SK-N-DZ (cell line): ENCODE measurements around the gene DOCK6.
"Not testable (repeated sequence)": the region's sequence is repeated elsewhere in the genome, so short reads cannot be mapped to it uniquely, and the experiment has no call there.

Source experiments
- DNase-seq: peaks from one replicate; pipeline ENCODE4 v3.0.0-alpha.2; 2015; ENCODE audit warnings: low spot score

Gene DOCK6

GRCh38 chr19:11172576-11172975 lies 89.7 kb downstream of the DOCK6 start:
- no peak for DNase-seq

- DNase-seq, result no peak
Measured at GRCh38 chr19:11171144-11171543, 91.2 kb downstream of the DOCK6 start.

GRCh38 chr19:11169896-11170678 lies 92.2 kb downstream of the DOCK6 start:
- no peak for DNase-seq

GRCh38 chr19:11168568-11168967 lies 93.8 kb downstream of the DOCK6 start:
- no peak for DNase-seq

- no peak for DNase-seq
Measured at GRCh38 chr19:11166281-11167142, 95.8 kb downstream of the DOCK6 start.

- no peak for DNase-seq
Measured at GRCh38 chr19:11165486-11166030, 96.8 kb downstream of the DOCK6 start.

GRCh38 chr19:11164879-11165406 lies 97.4 kb downstream of the DOCK6 start:
- DNase-seq, result no peak

- DNase-seq, result no peak
Measured at GRCh38 chr19:11164296-11164695, 98.0 kb downstream of the DOCK6 start.

- DNase-seq, result not testable (repeated sequence)
Measured at GRCh38 chr19:11160440-11160768, 101.9 kb downstream of the DOCK6 start.

GRCh38 chr19:11159598-11160439 lies 102.5 kb downstream of the DOCK6 start:
- DNase-seq, result no peak

- DNase-seq, result peak; percentile 98
Measured at GRCh38 chr19:11155373-11156120, 106.8 kb downstream of the DOCK6 start, which contains the start of gene SPC24. SPC24 (minus strand) TSS chr19:11155782; CDS start chr19:11155776, 6 bp downstream.

GRCh38 chr19:11154683-11155047 lies 107.7 kb downstream of the DOCK6 start:
- DNase-seq, result no peak

- no peak for DNase-seq
Measured at GRCh38 chr19:11152318-11153062, 109.8 kb downstream of the DOCK6 start.

- DNase-seq, result no peak
Measured at GRCh38 chr19:11151181-11151580, 111.1 kb downstream of the DOCK6 start.
